Ammon's horn (tissue), 1 donor: ENCODE data around the gene LRP1B.
A peak's percentile ranks its signal among the peaks of the same experiment; 100 is the strongest.

Experiments used
- DNase-seq: peaks from one replicate; pipeline ENCODE4 v3.0.0-alpha.2; 2016; ENCODE audit warnings: low spot score

The LRP1B gene

DNA sequence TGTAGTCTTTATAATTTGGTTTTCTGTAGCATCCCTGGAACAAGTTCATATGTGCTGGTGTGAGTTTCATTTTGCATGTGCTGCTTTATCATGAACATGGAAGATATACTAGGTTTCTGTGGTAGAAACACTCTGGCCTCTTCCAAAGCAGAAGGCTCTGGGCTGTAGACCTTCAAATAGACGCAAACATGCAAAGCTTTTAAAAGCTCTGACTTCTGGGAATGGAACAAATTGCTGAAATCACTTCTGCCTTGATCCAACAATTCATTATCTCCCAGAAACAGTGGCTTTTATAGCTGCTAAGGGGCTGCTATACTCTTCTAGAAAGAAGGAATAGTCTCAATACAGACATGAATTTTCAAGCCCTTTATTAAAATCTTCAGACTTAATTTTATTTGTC, 382.2 kb downstream of the LRP1B start:
- DNase-seq = no peak

DNA sequence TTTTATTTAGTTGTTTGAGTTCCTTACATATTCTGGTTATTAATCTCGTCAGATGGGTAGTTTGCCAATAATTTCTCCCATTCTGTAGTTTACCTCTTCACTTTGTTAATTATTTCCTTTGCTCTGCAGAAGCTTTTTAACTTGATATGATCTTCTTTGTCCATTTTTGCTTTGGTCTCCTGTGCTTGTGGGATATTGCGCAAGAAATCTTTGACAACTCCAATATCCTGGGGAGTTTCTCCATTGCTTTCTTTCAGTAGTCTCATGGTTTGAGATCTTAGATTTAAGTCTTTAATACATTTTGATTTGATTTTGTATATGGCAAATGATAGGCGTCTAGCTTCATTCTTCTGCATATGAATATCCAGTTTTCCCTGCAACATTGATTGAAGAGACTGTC, 389.2 kb downstream of the LRP1B start:
- no peak for DNase-seq

DNA sequence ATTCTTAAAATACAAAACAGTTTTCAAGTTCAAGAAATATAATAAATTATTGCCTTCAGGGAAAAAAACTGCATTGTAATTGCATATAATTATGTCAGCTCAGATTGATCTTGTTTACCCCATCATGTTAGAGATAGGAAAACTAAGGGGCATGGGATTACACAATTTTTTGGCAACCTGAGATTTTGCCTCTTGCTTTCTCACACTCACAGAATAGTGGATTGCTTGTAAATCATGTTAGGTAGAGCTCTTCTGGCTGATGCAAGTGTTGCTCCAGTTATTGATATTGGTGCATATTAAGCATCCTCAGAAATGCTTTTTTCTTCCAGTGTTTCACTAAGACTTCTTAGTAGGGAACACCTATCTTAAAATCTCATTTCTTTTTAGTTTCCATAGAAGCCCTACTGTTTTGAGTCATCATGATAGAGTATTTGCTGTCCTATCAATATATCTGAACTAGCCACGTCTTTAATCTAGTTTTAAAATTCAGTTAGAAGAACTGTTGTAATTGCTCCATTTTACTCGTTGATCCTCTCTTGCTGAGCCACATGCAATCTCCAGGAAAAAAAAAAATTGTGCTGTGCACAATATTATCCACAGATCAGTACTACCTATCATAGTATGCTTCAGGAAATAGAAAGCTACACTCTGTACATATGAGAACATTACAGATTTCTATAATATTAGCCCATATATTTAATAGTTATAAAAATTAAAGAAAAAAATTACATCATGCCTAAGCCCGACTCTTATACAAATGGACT, 393.1 kb downstream of the LRP1B start:
- no peak for DNase-seq

DNA sequence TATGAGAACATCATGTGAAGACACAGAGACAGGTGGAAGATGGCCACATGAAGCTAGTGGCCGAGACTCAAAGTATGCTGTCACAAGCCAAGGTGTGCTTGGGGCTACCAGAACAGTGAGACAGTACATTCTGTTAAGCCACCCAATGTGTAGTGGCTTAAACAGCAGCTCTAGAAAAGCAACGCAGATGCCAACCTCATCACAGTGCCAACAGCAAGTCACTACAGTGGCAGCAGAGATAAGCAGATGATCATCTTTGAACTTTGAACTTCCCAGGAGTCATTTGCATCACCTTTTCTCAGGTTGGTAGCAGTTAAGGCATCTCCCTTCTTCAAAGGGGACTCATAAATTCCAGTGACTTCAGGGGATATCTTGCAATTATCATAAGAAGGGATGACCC, 394.4 kb downstream of the LRP1B start:
- DNase-seq = no peak

DNA sequence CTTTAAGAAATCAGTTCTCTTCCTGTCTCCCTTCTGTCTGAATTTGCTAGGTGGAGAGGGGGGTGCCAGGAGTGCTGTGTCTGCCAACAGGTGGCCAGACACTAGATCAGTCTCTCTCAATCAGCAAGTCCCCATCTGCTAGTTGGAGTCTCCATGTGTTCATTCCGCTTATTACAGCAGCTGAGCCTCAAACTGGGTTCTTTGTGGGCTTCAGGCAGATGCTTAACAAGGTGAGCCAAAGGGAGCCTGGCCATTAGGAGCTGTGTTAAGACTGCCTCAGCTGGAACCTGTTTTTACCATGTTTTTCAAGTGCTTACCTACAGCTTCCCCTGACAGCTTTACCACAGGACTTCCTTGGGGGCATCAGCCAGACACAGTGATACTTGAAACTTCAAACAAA, 401.9 kb downstream of the LRP1B start:
- peak; percentile 48 for DNase-seq

DNA sequence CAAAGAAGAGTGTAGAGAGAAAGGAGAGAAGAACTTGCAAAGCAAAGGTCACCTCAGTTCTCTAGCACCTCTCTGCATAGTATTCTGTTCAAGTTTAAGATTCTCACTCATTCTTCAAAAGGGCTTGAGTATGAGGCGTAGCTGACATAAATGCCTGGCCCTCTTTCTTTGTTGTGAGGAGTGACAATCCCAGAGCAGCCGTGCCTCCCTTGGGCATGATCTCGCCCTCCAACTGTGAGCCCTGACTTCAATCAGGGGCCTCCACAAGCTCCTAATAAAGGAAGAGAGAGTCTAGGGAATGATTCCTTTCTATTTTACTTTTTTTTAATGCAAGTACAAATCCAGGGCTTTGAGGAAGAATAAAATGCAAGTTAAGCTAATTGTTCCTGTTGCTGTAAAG, 402.7 kb downstream of the LRP1B start:
- DNase-seq = no peak

DNA sequence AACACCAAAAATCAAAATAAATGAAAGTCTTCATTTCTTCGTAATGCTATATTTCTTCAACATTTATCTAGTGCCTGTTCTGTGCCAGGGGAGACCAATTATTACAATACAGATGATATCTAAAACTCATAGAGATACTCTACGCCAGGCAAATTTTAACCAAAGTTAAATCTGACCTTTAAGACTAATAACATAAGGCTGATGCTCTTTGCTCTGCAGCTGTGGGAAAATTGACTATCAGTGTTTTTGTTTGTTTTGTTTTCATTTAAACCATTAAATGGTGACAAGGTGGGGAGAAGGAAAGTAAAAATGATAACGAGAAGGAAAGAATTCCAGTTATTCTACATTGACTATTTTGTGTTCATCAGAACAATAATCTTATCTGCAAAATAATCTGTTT, 406.4 kb downstream of the LRP1B start:
- no peak for DNase-seq

GRCh38 chr2:141723814-141724213, 407.0 kb downstream of the LRP1B start:
- no peak for DNase-seq

DNA sequence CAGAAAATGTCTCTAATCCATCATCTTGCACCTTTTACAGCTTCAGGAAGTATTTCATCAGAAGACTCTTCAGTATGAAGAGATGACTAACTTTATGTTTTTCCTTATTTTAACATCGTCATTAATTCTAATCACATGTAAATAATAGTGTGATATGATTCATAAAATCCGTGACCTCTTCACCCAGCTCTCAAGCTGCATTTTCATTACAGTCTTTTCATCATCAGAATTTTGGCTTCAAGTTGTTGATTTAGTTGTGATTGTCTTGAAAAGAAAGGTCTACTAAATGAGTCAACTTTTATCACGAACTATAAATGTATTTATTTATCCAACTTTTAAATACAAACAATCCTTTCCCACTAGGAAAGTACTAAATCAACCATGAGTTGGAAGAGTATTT, 410.3 kb downstream of the LRP1B start:
- DNase-seq = no peak

DNA sequence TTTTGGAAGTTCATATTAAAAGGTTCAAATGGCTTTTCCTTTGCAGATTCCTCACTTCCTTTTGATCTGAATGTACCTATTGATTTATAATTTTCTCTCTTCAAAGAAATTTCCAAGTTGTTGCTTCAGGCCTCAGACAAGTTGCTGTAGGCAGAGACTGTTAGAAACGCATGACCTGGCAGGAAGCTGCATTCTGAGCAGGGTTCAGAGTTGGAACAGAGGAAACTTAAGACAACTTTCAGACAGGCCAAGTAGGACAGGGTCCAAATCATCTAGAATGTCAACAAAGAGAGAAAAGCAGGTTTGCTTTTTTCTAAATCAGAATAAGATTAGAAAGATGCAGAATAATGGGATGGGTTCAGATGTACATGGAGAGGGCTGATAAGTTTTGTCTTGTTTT, 416.3 kb downstream of the LRP1B start:
- no peak for DNase-seq

DNA sequence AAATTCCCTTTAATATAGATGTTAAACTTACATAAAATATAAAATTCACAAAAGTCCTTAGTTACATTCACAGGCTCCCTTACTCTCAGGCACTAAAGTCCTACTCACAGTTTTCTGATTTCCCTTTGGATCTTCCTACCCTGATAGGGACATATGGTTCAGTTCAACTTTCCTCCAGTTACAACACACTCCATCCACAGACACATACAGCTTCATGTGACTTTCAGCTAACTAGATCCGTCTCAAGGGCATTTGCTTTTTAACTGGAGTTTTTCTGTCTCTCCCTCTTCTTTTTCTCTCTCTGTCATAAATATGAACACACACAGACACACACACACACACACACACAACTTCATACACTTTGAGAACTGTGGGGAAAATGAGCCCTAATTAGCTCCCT, 419.2 kb downstream of the LRP1B start:
- no peak for DNase-seq

- no peak for DNase-seq
Measured at GRCh38 chr2:141710589-141711239, 420.1 kb downstream of the LRP1B start.

- DNase-seq = no peak
Measured at GRCh38 chr2:141709756-141710155, 421.1 kb downstream of the LRP1B start.

DNA sequence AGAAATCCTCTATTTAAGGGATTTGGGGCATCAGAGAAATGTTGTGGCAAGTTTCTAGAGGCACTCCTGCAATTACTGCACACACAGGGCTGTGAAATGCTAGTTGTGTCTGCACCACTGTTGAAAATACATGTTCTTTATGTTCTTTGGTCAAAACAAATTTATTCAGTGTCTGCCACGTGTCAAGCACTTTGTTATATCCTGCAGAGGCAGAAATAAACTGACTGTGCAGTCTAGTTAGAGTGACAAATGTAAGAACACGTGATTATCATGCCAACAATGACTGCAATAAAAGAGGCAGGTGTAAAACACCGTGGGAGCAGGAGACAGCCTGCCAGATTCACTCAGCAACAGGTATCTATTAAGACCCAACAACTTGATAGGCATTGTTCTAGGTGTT, 423.3 kb downstream of the LRP1B start:
- no peak for DNase-seq

GRCh38 chr2:141704541-141704940, 426.3 kb downstream of the LRP1B start:
- no peak for DNase-seq

DNA sequence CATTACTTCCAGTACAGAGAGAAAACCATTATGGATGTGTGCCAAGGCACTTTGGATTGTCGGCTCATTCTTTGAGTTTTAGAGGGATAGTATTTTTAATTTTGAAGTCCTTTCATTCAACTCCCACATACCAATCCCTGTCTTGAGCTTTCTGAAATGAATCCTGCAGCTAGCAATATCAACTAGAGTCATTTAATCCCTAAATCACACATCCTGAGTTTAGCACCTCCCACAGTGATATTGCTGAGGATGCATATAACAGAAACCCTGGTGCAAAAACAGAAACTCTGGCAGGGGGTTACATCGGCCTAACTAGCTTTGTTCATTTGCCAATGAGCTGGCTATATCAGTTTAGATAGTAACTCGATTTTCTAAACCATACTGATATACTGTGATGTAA, 427.3 kb downstream of the LRP1B start:
- DNase-seq = no peak

DNA sequence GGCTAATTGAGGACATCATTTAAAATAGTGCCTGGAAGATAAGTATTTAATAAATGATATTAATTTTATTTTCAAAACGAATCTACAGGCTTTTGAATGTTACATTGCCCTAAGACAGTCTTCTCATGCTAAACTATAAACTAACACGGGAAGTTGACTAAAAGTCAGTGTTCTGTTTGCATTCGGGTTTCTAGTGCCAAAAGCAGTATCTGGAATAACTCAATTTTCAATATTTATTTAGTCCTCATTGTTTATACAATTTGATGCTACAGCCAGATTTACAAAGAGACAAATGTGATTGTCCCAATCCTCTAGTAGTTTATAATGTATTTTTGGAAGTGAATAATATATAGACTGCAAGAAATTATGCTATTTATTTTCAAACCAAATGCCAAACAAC, 429.2 kb downstream of the LRP1B start:
- DNase-seq = no peak

GRCh38 chr2:141699573-141699972, 431.2 kb downstream of the LRP1B start:
- DNase-seq = no peak

- DNase-seq = no peak
Measured at GRCh38 chr2:141698500-141698899, 432.3 kb downstream of the LRP1B start.

DNA sequence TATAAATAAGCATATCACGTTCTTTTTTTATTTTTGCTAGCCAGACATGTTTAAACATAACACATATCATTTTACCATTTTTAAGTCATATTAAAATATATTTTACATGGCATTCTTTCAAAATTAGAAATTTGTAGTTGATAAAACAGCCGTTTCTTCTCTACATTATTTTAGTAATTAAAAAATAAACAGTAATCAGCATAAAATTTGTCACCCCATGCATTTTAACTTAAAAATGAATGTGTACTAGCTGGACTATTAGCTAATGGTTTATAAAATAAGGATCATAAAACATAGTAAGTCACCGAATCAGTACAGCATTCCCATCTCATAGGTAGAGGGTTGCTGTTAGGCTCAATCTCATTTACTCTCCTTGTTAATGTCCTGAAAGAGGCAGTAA, 433.8 kb downstream of the LRP1B start:
- no peak for DNase-seq

DNA sequence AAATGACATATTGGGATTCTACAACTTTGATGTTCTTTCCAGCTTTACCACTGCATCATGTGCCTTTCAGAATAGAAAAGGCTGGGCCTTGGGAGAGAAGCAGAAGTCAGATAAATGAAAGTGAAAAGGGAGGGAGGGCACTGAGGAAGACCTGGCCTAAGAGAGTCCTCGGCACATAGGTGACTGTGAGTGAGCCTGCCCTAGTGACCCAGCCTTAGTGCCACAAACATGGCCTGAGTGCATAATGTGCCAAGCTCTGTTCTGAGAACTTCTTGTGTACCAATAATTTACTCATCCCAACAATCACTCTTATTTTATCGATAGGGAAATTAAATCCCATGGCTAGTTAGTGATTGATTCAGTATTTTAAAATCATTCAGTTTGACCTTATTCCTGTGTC, 436.6 kb downstream of the LRP1B start:
- no peak for DNase-seq

GRCh38 chr2:141692829-141693228, 438.0 kb downstream of the LRP1B start:
- DNase-seq = no peak

DNA sequence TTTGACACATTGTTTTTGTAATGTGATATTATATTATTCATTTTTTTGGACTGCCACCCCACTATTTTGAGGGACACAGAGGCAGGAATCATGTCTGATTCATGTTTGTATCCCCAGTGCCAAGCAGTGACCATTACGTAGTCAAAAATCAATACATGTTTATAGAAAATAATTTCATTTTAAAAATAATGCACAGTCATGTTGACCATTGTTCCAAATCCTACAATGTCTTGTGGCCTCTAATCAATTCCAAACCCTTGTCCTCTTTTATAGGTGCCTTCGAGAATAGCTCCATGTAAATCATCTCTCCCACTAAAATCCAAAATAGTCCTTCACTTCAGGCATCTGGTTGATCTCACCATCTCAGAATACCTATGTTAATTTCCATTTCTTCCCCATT, 454.7 kb downstream of the LRP1B start:
- DNase-seq = no peak

- no peak for DNase-seq
Measured at GRCh38 chr2:141666191-141666590, 464.6 kb downstream of the LRP1B start.
